H4 (cell line): Measurements from ENCODE around the gene IRAK3. TPM values are rescaled to one million over a fixed set of nuclear protein-coding genes. Genes with fewer than 3 reads are reported as not detected.
"Not testable (repeated sequence)": the region's sequence is repeated elsewhere in the genome, so short reads cannot be mapped to it uniquely, and the experiment has no call there.

ENCODE experiments used
- DNase-seq: peaks from one replicate; pipeline ENCODE4 v3.0.0-alpha.2; 2015; ENCODE audit warnings: low spot score
- total RNA-seq: library from RNA; depleted of rRNA; stranded (reverse); fragments of >200 nt; shearing (Covaris generic); gene quantifications from 2 replicates; pipeline ENCODE4 v1.2.3, GENCODE V29; 2014

Gene IRAK3
- total RNA-seq, 1 experiment from 2014 or later, result 0.02 TPM

DNA sequence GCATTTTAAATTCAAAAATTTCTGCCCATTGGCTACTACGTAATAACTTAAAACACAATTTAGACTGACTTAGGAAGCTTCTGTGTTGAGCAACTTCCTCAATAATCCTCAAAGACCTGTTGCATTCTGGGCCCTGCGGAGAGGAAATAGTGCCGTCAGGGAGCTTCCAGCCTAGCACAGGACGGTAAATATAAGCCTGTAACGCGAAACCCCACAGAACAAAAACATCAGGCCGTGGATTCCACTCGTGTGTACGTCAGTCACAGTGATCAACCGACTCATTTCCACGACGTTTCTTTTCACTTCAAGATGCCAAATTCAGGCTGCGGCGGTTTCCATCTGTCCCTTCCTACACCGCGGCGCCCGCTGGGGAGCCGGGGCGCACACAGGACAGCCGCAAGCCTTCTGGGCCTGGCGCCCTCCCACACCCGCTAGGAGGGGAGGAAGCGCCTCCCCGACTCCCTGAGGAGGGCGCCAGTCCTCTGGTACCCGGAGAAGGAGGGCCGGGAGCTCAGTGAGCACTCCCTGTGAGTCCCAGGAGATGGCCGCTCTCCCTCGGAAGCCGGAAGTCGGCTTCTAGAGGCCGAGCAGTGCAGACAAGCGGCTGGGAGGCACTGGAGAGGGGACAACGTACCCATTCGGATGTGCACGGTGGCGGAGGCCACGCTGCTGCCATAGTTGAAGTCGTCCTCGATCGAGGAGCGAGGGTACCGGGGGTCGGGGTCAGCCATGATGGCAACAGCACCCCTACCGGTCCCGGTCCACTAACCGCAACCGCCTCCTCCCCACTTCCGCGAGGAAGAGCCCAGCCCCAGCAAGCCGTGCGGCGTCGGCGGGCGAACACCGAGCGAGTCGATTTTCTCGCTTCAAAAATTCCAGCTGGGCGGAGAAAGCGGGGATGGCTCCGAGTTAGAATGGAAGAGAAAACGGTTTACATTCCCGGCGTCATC lies 19.5 kb upstream of the IRAK3 start, which contains the start of gene TMBIM4:
TMBIM4 (minus strand) TSS at position 776 of the 950 bp plus-strand sequence; CDS start at position 731, 45 bp downstream.
- peak; percentile 88 for DNase-seq

- no peak for DNase-seq
Measured at GRCh38 chr12:66170606-66171005, 18.4 kb upstream of the IRAK3 start.

DNA sequence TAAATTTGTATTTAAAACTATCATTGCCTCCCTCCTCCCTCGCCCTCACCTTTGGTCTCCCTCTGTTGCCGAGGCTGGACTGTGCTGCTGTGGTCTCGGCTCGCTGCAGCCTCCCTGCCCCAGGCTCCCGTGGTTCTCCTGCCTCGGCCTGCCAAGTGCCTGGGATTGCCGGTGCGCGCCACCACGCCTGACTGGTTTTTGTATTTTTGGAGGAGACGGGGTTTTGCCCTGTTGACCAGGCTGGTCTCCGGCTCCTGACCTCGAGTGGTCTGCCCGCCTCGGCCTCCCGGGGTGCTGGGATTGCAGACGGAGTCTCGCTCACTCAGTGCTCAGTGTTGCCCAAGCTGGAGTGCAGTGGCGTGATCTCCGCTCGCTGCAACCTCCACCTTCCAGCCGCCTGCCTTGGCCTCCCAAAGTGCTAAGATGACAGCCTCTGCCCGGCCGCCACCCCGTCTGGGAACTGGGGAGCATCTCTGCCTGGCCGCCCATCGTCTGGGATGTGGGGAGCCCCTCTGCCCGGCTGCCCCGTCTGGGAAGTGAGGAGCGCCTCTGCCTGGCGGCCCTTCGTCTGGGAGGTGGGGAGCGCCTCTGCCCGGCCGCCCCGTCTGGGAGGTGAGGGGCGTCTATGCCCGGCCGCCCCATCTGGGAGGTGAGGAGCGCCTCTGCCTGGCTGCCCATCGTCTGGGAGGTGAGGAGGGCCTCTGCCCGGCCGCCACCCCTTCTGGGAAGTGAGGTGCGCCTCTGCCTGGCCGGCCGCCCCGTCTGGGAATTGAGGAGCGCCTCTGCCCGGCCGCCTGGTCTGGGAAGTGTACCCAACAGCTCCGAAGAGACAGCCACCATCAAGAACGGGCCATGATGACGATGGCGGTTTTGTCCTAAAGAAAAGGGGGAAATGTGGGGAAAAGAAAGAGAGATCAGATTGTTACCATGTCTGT lies 14.4 kb upstream of the IRAK3 start:
- DNase-seq, result not testable (repeated sequence)

DNA sequence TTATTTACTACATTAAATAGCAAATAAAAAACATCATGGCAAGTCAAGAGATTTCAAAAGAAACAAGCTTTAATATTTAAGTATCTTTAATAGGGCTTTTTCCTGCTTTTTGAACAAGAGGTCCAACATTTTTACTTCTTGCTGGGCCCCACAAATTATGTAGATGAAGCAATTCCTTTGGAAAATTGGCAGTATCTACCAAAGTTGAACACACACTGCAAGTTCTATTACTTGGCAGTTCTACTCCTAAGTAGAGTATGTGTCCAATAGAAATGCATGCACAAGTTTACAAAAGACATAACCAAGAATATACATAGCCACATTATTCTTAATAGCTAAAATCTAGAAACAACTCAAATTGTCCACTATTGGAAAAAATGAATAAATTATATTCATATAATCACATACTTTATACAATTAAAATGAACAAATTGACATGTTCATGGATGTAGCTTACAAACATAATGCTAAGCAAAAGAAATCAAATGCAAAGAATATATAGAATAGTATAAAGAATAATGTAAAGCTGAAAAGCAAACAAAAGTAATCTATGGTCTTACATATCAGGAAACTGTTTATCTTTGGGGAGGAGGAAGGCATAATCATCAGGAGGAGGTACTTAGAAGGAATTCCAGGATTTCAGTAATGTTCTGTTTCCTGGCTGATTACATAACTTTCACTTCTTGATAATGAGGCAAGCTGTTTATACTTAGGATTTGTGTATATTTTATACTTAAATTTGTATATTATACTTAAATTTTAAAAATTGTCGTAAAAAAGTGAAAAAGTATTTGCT lies 12.7 kb upstream of the IRAK3 start:
- no peak for DNase-seq

- no peak for DNase-seq
Measured at GRCh38 chr12:66182956-66183355, 6.1 kb upstream of the IRAK3 start.

DNA sequence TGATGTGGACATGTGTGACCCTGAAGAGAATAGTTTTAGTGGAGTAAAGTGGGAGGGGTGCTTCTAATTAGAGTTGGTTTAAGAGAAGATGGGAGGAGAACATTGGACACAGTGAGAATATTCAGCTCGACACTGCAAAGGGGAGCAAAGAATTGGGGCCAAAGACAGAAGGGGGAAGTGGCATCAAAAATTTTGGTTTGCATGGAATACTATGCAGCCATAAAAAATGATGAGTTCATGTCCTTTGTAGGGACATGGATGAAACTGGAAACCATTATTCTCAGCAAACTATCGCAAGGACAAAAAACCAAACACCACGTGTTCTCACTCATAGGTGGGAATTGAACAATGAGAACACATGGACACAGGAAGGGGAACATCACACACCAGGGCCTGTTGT lies 4.2 kb upstream of the IRAK3 start:
- DNase-seq, result not testable (repeated sequence)

DNA sequence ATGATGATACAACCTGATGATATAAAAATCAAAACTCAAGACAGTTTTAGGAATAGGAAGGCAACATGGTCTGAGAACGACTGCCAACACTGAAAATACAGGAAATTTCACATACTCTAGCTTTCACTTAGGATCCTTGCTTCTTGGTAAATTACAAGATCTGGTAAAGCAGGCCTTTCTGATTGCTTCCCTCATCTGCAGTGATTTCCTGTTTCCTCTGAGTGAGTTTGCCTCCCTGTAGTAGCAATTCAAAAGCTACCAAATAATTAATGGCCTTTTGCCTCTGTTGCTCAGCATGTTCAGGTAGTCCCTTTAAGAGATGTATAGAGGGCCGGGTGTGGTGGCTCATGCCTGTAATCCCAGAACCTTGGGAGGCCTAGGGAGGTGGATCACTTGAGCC lies 2.0 kb upstream of the IRAK3 start:
- DNase-seq, result no peak

GRCh38 chr12:66187821-66188220 lies 1.2 kb upstream of the IRAK3 start:
- DNase-seq, result no peak

- no peak for DNase-seq
Measured at GRCh38 chr12:66189486-66189843, 451 bp downstream of the IRAK3 start.

DNA sequence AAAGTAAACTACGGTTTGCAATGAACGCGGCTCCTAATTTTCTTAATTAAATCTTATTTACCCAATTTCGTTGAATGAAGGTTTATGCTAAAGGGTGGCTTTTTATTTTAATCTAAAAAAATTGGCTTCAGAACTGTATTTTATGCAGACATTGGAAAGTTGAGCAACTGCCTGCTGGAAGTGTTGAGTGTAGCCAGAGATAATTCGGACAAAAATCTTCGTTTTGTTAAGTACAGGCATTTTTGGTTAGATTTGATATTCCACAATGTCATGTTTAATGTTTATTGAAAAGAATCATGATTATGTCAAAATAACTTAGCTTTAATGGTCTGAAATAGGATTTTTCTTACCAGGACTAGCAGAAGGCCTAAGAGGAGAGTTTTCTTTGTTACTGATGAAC lies 875 bp downstream of the IRAK3 start:
- DNase-seq, result no peak

DNA sequence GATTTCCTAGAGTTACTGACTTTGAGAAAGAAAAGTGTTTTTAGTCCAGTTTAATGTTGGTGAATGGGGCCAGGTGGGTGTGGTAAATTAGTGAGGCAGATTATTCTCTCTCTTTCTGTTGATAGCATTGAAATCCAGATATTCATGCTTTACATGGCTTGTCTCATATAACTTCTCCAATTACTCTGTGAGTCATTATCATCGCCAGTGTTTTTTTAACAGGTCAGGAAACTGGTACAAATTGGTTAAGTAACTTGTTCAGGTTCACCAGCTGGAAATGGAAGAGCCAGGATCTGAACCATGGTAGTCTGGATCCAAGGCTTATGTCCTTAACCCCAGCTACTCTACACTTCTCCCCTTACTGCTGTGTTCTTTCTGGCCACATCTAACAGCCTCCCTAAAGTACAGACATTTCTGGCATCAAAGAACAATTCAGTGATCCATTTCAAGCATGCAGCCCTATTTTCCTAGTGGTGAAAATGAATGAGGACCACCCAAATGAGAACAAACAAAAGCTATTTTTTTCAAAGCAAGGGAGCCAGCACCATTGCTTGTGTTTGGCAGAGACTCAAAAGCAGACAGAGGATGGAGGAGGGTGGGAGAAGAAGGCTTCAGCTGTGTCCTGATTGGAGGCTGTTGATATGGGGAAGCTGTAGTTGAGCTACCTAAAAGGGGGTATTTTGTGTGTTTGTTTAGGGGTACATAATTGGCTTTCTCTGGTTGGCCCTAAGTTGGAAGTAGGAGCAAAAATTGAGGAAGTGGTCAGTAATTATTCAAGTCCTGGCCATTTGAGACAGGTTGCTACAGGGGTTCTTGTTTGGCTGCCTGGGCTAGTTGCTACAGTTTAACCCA lies 1.7 kb downstream of the IRAK3 start:
- DNase-seq, result no peak

- DNase-seq, result no peak
Measured at GRCh38 chr12:66191547-66192126, 2.6 kb downstream of the IRAK3 start.

DNA sequence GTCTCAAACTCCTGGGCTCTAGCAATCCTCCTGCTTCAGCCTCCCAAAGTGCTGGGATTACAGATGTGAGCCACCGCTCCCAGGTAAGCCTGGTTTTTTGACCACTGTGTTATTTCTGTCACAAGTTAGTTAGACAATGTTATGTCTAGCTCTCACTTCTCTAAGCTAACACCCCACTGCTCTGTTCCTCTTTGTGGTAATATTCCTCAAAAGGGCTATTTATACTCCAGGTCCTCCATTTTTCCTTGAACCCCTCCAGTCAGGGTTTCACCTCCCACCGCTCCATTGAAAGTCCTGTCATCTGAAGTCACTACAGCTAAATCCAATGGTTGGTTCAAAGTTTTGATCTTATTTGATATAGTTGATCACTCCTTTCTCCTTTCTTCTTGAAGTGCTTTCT lies 5.1 kb downstream of the IRAK3 start:
- no peak for DNase-seq

- no peak for DNase-seq
Measured at GRCh38 chr12:66195242-66195641, 6.2 kb downstream of the IRAK3 start.

DNA sequence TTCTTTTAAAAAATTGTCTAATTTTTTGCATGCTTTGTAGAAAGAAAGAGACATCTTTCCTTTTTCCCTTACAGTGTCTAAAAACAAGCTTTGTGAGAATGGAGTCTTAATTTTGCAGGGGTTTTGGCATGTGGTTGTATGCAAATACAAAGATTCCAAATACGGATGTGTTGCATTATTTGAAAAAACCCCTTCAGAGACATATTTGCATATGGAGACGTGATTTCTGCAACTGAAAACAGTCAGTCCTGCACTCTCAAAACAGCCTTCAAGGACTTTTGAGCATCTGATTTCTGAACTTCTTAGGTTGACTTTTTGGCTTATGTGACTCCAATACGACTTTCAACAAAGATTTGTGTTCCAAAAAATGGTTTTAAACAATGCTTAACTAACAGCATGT lies 7.8 kb downstream of the IRAK3 start:
- DNase-seq, result no peak

DNA sequence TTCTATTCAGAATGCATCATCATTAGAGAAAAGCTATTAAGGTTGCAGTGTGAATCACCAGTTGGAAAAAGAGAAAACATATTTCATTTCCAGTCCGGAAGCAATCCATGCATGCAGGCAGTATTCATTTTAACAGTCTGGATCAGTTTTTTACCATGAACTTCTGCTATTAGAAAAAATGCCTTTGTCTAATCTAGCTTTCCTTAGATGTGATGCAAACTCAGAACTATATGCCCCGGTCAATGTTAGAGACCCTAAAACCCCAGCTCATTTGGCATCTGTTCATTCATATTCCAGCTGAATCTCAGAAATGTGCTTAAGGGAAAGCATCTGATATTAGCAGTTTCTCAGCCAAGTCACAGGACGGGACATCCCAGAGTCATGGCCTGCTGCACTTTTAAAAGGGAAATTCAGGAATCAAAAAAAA lies 8.5 kb downstream of the IRAK3 start:
- no peak for DNase-seq

DNA sequence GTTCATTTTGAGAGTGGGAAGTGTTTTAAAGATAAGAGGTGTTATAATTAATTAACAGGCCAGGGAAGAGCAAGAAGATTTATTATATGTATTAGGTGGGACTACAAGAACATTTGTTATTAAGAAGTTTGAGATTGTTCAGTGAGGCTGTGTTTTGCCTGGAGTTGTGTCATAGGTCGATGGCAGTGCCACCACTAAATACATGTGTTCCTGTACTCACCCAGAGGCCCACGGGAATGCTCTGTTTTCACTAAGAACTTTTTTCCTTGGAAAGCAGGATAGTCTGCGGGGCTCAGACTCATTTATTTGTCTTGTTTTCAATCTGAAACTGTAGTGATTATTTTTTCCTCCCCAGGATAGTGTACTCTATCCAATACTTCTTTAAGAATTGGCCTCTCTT lies 10.1 kb downstream of the IRAK3 start:
- DNase-seq, result no peak

GRCh38 chr12:66199831-66200509 lies 11.0 kb downstream of the IRAK3 start:
- DNase-seq, result no peak

GRCh38 chr12:66203820-66204219 lies 14.8 kb downstream of the IRAK3 start:
- DNase-seq, result no peak

DNA sequence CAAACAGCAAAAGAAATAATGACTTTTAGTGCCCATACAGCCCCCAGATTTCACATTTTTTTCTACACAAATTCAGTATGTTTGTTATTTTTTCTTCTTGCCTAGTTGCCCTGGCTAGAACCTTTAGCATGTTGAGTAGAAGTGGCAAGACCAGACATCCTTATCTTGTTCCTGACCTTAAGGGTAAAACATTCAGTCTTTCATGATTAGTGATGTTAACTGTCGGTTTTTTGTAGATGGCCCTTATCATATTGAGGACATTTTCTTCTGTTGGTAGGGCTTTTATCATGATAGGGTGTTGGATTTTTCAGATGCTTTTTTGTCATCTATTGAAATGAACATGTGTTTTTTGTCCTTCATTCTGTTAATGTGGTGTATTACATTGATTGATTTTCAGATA lies 17.1 kb downstream of the IRAK3 start:
- no peak for DNase-seq
